Hematopoietic multipotent progenitor cell treated with erythropoietin and hydrocortisone succinate and interleukin-3 and kit ligand, for 8 days (in vitro differentiated cells): Measurements from ENCODE around the gene ARFGAP2.

Experiments
- DNase-seq: peaks from one replicate; pipeline ENCODE4 v3.0.0-alpha.2; 2015

The ARFGAP2 gene

GRCh38 chr11:47186700-47187695, 10.3 kb upstream of the ARFGAP2 start:
- peak; percentile 36 for DNase-seq

GRCh38 chr11:47186076-47186699, 9.5 kb upstream of the ARFGAP2 start, which contains the start of gene PACSIN3:
PACSIN3 (minus strand) TSS chr11:47186434; CDS start chr11:47182727, 3,707 bp downstream.
- no peak for DNase-seq

GRCh38 chr11:47185305-47186075, 8.8 kb upstream of the ARFGAP2 start:
- no peak for DNase-seq

GRCh38 chr11:47184711-47185304, 8.1 kb upstream of the ARFGAP2 start:
- no peak for DNase-seq

GRCh38 chr11:47183969-47184368, 7.3 kb upstream of the ARFGAP2 start:
- no peak for DNase-seq

- no peak for DNase-seq
Observed at GRCh38 chr11:47183031-47183856, 6.6 kb upstream of the ARFGAP2 start.

GRCh38 chr11:47182380-47182779, 5.7 kb upstream of the ARFGAP2 start:
- no peak for DNase-seq

- DNase-seq, result no peak
Observed at GRCh38 chr11:47181271-47181670, 4.6 kb upstream of the ARFGAP2 start.

GRCh38 chr11:47180006-47180787, 3.5 kb upstream of the ARFGAP2 start:
- DNase-seq, result no peak

GRCh38 chr11:47179655-47179991, 2.9 kb upstream of the ARFGAP2 start:
- peak; percentile 70 for DNase-seq

GRCh38 chr11:47178737-47179654, 2.3 kb upstream of the ARFGAP2 start:
- DNase-seq, result no peak

GRCh38 chr11:47178316-47178715, 1.6 kb upstream of the ARFGAP2 start:
- no peak for DNase-seq

- DNase-seq, result no peak
Observed at GRCh38 chr11:47177846-47178245, 1.2 kb upstream of the ARFGAP2 start.

GRCh38 chr11:47177229-47177845, 658 bp upstream of the ARFGAP2 start:
- DNase-seq, result peak; percentile 95

- peak; percentile 59 for DNase-seq
Observed at GRCh38 chr11:47175746-47176327, 842 bp downstream of the ARFGAP2 start.

GRCh38 chr11:47172740-47173336, 3.8 kb downstream of the ARFGAP2 start:
- no peak for DNase-seq

GRCh38 chr11:47171856-47172255, 4.8 kb downstream of the ARFGAP2 start:
- DNase-seq, result no peak

- DNase-seq, result no peak
Observed at GRCh38 chr11:47171061-47171838, 5.4 kb downstream of the ARFGAP2 start.
